Calu3 (cell line): ENCODE measurements around the gene NRF1. TPM values are rescaled to one million over a fixed set of nuclear protein-coding genes. Genes with fewer than 3 reads are reported as not detected.

Experiments
- BruUV-seq: library from RNA; stranded (reverse); fragments of 400-500 nt; replicated peaks from 2 replicates; lab custom pipeline; 2021; lab: Mats Ljungman, UMichigan
- CTCF ChIA-PET: fragments of 300-600 bp; sonication (Branson Sonifier 250); formaldehyde crosslinking; loops from one replicate; lab custom pipeline; 2022; ENCODE audit warnings: antibody characterized with exemption; lab: Charles Lee
- DNase-seq: peaks from one replicate; pipeline ENCODE4 v3.0.0; 2022
- H3K27ac Mint-ChIP-seq: one replicate; pipeline ENCODE4 v1.8.0; 2022; ENCODE audit warnings: mixed read lengths; ENCODE audit not compliant: unreplicated experiment
- H3K27me3 Mint-ChIP-seq: one replicate; pipeline ENCODE4 v1.8.0; 2022; ENCODE audit warnings: mixed read lengths; ENCODE audit not compliant: unreplicated experiment
- H3K36me3 Mint-ChIP-seq: one replicate; pipeline ENCODE4 v1.8.0; 2022; ENCODE audit warnings: mild to moderate bottlenecking, moderate library complexity, mixed read lengths; ENCODE audit not compliant: insufficient read depth, unreplicated experiment
- H3K4me1 Mint-ChIP-seq: one replicate; pipeline ENCODE4 v1.8.0; 2022; ENCODE audit warnings: mild to moderate bottlenecking, low read depth, mixed read lengths; ENCODE audit not compliant: unreplicated experiment
- H3K4me3 Mint-ChIP-seq: one replicate; pipeline ENCODE4 v1.8.0; 2022; ENCODE audit warnings: mild to moderate bottlenecking, low read depth, moderate library complexity, mixed read lengths; ENCODE audit not compliant: unreplicated experiment
- H3K9me3 Mint-ChIP-seq: one replicate; pipeline ENCODE4 v1.8.0; 2022; ENCODE audit warnings: low read depth, mixed read lengths; ENCODE audit not compliant: unreplicated experiment
- intact Hi-C: fragments of 100-400 bp; cut with micrococcal nuclease; formaldehyde crosslinking; loops from one replicate; pipeline ENCODE4 v1.10.0; 2022; ENCODE audit not compliant: unreplicated experiment
- total RNA-seq: library from RNA; stranded (reverse); gene quantifications from 2 replicates; pipeline ENCODE4 v1.2.3, GENCODE V29; 2022
- TF ChIP-seq, protein P1 (sequence below): fragments of 200-600 bp; IDR thresholded peaks from one replicate; pipeline ENCODE4 v1.8.0; 2022; ENCODE audit warnings: antibody characterized with exemption; ENCODE audit not compliant: unreplicated experiment

NRF1 gene
- total RNA-seq, 1 experiment from 2014 or later, result 22.1 TPM

DNA sequence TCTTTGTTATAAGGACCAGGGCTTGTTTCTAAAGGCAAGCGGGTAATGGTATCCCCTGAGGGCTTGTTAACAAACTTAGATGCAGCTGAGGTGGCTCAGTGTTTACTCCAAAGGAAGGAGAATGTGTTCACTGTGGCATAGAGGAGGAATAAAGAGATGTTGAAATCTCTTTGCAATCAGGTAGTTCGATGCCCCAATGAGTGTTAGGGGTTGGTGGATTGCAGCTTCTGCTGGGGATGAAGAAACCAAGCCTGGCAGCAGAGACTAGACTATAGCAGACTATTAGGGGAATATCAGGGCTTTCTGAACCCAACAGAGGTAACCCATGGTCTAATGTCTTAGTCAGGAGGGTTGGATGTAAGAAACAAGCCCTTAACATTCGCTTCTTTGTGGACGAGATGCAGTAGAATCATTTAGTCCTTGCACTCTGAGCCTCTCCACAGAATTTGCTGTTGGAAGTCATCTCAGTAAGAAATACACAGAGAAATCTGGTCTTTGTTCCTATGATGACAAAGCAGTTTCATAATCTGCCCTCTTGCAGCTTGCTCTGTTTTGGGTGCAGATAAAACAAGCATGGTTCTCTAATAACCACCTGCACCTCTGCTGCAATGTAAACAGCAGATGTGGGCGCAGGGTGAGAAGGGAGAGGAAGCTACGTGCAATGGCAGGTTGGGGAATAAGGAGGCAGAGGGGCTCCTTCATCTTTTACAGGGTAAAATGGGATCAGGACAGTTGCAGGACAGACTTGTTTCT lies 108.6 kb downstream of the NRF1 start:
- no peak overlapping the region for H3K4me3 Mint-ChIP-seq
- H3K27me3 Mint-ChIP-seq, result no peaks in the 10 kb centered on the region
- TF ChIP-seq, protein P1, sequence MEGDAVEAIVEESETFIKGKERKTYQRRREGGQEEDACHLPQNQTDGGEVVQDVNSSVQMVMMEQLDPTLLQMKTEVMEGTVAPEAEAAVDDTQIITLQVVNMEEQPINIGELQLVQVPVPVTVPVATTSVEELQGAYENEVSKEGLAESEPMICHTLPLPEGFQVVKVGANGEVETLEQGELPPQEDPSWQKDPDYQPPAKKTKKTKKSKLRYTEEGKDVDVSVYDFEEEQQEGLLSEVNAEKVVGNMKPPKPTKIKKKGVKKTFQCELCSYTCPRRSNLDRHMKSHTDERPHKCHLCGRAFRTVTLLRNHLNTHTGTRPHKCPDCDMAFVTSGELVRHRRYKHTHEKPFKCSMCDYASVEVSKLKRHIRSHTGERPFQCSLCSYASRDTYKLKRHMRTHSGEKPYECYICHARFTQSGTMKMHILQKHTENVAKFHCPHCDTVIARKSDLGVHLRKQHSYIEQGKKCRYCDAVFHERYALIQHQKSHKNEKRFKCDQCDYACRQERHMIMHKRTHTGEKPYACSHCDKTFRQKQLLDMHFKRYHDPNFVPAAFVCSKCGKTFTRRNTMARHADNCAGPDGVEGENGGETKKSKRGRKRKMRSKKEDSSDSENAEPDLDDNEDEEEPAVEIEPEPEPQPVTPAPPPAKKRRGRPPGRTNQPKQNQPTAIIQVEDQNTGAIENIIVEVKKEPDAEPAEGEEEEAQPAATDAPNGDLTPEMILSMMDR, result no peak
- H3K36me3 Mint-ChIP-seq, result no peaks in the 10 kb centered on the region
- intact Hi-C loops, result no loop called here
- H3K27ac Mint-ChIP-seq, result no peak overlapping the region
- no peaks in the 10 kb centered on the region for H3K9me3 Mint-ChIP-seq
- no peak for DNase-seq
- BruUV-seq, result no TSS peak
- CTCF ChIA-PET, result no interaction called here
- H3K4me1 Mint-ChIP-seq, result no peaks in the 10 kb centered on the region

DNA sequence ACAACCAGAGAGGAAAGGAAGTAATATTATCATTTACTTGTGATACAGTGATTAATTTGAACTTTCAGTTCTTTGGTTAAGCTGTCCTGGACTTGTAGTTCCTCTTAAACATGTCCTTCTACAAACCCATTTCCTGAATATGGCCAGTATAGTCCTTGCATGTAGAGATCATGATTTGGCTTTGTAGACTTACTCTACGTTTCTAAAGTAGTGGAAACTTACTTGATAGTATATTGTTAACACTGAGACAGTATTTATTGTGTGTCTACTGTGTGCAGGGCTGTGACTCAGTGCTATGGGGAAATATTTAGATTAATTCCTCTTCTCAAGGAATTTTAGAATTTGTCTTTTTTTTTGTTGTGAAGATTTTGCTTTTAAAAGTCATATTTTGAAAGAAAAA lies 109.5 kb downstream of the NRF1 start:
- no peak for DNase-seq
- no peaks in the 10 kb centered on the region for H3K9me3 Mint-ChIP-seq
- H3K4me3 Mint-ChIP-seq, result no peak overlapping the region
- BruUV-seq, result no TSS peak
- H3K27me3 Mint-ChIP-seq, result no peaks in the 10 kb centered on the region
- intact Hi-C loops, result no loop called here
- CTCF ChIA-PET, result no interaction called here
- no peaks in the 10 kb centered on the region for H3K4me1 Mint-ChIP-seq
- no peaks in the 10 kb centered on the region for H3K36me3 Mint-ChIP-seq
- no peak overlapping the region for H3K27ac Mint-ChIP-seq
- TF ChIP-seq, protein P1, result no peak

DNA sequence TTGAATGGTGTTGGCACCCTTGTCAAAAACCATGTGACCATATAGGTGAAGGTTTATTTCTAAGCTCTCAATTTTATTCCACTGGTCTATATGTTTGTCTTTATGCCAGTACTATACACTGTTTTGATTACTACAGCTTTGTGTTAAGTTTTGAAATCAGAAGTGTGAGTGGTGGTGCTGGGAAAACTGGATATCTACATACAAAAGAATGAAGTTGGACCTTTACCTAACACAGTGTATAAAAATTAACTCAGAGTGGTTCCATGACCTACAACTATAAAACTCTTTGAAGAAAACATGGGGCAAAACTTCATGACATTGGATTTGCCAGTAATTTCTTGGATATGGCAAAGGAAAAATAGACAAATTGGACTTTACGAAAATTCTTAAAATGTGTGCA lies 112.2 kb downstream of the NRF1 start:
- Mint-ChIP-seq H3K27ac (no peak overlapping the region), H3K9me3 (no peaks in the 10 kb centered on the region), H3K4me1 (no peaks in the 10 kb centered on the region), H3K36me3 (no peaks in the 10 kb centered on the region), H3K27me3 (no peaks in the 10 kb centered on the region), H3K4me3 (no peak overlapping the region)
- TF ChIP-seq, protein P1, result no peak
- no peak for DNase-seq
- no TSS peak for BruUV-seq
- intact Hi-C loops, result no loop called here
- CTCF ChIA-PET, result no interaction called here

DNA sequence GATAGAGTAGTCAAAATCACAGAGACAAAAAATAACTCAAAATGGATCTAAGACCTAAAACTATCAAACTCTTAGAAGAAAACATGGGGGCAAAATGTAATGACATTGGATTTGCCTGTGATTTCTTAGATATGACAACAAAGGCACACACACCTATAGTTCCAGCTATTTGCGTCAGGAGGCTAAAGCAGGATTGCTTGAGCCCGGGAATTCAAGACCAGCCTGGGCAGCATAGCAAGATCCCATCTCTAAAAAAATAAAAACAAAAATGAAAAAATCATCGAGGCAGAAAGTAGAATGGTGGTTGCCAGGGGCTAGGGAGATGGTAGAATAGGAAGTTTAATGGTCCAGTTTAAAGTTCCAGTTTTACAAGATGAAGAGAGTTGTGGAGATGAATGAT lies 113.3 kb downstream of the NRF1 start:
- CTCF ChIA-PET, result no interaction called here
- H3K27me3 Mint-ChIP-seq, result no peaks in the 10 kb centered on the region
- H3K9me3 Mint-ChIP-seq, result no peaks in the 10 kb centered on the region
- TF ChIP-seq, protein P1, result no peak
- H3K4me1 Mint-ChIP-seq, result no peaks in the 10 kb centered on the region
- no peaks in the 10 kb centered on the region for H3K36me3 Mint-ChIP-seq
- no TSS peak for BruUV-seq
- intact Hi-C loops, result no loop called here
- DNase-seq, result no peak
- no peak overlapping the region for H3K4me3 Mint-ChIP-seq
- no peak overlapping the region for H3K27ac Mint-ChIP-seq
